GM23248 (cell line): ENCODE data around the gene ZKSCAN1. TPM values are rescaled to one million over a fixed set of nuclear protein-coding genes. Genes with fewer than 3 reads are reported as not detected.
"Not testable (repeated sequence)": the region's sequence is repeated elsewhere in the genome, so short reads cannot be mapped to it uniquely, and the experiment has no call there.

Source experiments
- DNase-seq: peaks from one replicate; pipeline ENCODE4 v3.0.0-alpha.2; 2015
- H2AFZ ChIP-seq: fragments of 200-600 bp; sonication (generic); 2 replicates; pipeline ENCODE4 v1.6.1; 2016; ENCODE audit warnings: antibody characterized with exemption
- H3F3A ChIP-seq: fragments of 200-600 bp; sonication (generic); 2 replicates; pipeline ENCODE4 v1.6.1; 2016; ENCODE audit warnings: mild to moderate bottlenecking, antibody characterized with exemption, mixed run types; ENCODE audit not compliant: insufficient read depth
- H3K27ac ChIP-seq: fragments of 200-600 bp; sonication (generic); 2 replicates; pipeline ENCODE4 v1.5.1; 2016; ENCODE audit warnings: mild to moderate bottlenecking
- H3K27me3 ChIP-seq: fragments of 200-600 bp; sonication (generic); replicated peaks from 2 replicates; pipeline ENCODE4 v1.6.1; 2016; ENCODE audit warnings: mild to moderate bottlenecking; ENCODE audit not compliant: insufficient read depth
- H3K36me3 ChIP-seq: fragments of 200-600 bp; sonication (generic); 2 replicates; pipeline ENCODE4 v1.6.1; 2016; ENCODE audit warnings: low read depth, mild to moderate bottlenecking
- H3K4me1 ChIP-seq: fragments of 200-600 bp; sonication (generic); 2 replicates; pipeline ENCODE4 v1.6.1; 2016; ENCODE audit warnings: mild to moderate bottlenecking; ENCODE audit not compliant: insufficient read depth
- H3K4me2 ChIP-seq: fragments of 200-600 bp; sonication (generic); one replicate; pipeline ENCODE4 v1.6.1; 2016; ENCODE audit warnings: mild to moderate bottlenecking; ENCODE audit not compliant: unreplicated experiment
- H3K4me3 ChIP-seq: fragments of 200-600 bp; sonication (generic); 2 replicates; pipeline ENCODE4 v1.5.1; 2016; ENCODE audit warnings: mild to moderate bottlenecking
- H3K79me2 ChIP-seq: fragments of 200-600 bp; sonication (generic); 2 replicates; pipeline ENCODE4 v1.6.1; 2016; ENCODE audit warnings: mild to moderate bottlenecking; ENCODE audit not compliant: insufficient read depth
- H3K9ac ChIP-seq: fragments of 200-600 bp; sonication (generic); 2 replicates; pipeline ENCODE4 v1.6.1; 2016; ENCODE audit warnings: mild to moderate bottlenecking
- H3K9me2 ChIP-seq: fragments of 200-600 bp; sonication (generic); 2 replicates; pipeline ENCODE4 v1.6.1; 2016; ENCODE audit warnings: mixed run types, mild to moderate bottlenecking, moderate library complexity; ENCODE audit not compliant: insufficient read depth
- H3K9me3 ChIP-seq: fragments of 200-600 bp; sonication (generic); one replicate; pipeline ENCODE4 v1.6.1; 2017; ENCODE audit warnings: low read depth
- H4K20me1 ChIP-seq: fragments of 200-600 bp; sonication (generic); 2 replicates; pipeline ENCODE4 v1.6.0; 2016; ENCODE audit not compliant: insufficient read depth
- EZH2 ChIP-seq: fragments of 200-600 bp; sonication (generic); IDR thresholded peaks from 2 replicates; pipeline ENCODE4 v1.6.1; 2018; ENCODE audit warnings: antibody characterized with exemption, mild to moderate bottlenecking; ENCODE audit not compliant: insufficient read depth, poor library complexity, severe bottlenecking
- EZH2phosphoT487 ChIP-seq: fragments of 200-600 bp; sonication (generic); IDR thresholded peaks from 2 replicates; pipeline ENCODE4 v1.6.1; 2018; ENCODE audit warnings: antibody characterized with exemption, moderate library complexity, mild to moderate bottlenecking, low read depth; ENCODE audit not compliant: insufficient read depth
- WGBS, 2 experiments: methylation state at CpG; one replicate each; pipeline ENCODE4 v1.1.6; 2015 to 2017; ENCODE audit warnings: low lambda C conversion rate in 2 of 2, low coverage in 1 of 2; ENCODE audit errors: missing lambda C conversion rate in 2 of 2; 5-methylcytosine and 5-hydroxymethylcytosine counted together
- in situ Hi-C: fragments of 300-500 bp; cut with MboI; formaldehyde crosslinking; loops from 2 replicates; pipeline ENCODE4 v1.15.0; 2020
- polyA plus RNA-seq: library from polyadenylated mRNA; unstranded; fragments of >200 nt; fragmentation: Nextera tagmentation; extraction: Ambion mirVana; gene quantifications from 2 replicates; pipeline ENCODE4 v1.2.1, GENCODE V29; 2016
- total RNA-seq: library from RNA; depleted of rRNA; stranded (reverse); fragments of >200 nt; shearing (Covaris generic); gene quantifications from 2 replicates; pipeline ENCODE4 v1.2.3, GENCODE V29; 2014; rRNA removed

Gene ZKSCAN1
- total RNA-seq (17.8 and 21.9 TPM in 2 replicates), polyA plus RNA-seq (33.7 and 37.0 TPM in 2 replicates)

GRCh38 chr7:100015232-100016214, at the start of gene ZKSCAN1:
Gene ZKSCAN1, plus strand, starts transcription at chr7:100015596. Its CDS starts 7,911 bp downstream, at chr7:100023507.
- H3K9me3 ChIP-seq, result no peaks in the 10 kb centered on the region
- no peaks in the 10 kb centered on the region for H4K20me1 ChIP-seq
- H3K4me2 ChIP-seq, result peak within 1 kb of the TSS; percentile 93
- H2AFZ ChIP-seq, result peak within 1 kb of the TSS; percentile 99
- in situ Hi-C loops, result no loop called here
- peaks cover 51% of the 10 kb centered on the region for H3K79me2 ChIP-seq
- peaks cover 13% of the 10 kb centered on the region for H3K4me1 ChIP-seq
- DNase-seq, result peak; percentile 98
- H3K4me3 ChIP-seq, result peak within 1 kb of the TSS; percentile 90
- no peaks in the 10 kb centered on the region for H3K36me3 ChIP-seq
- WGBS, 2 experiments, result 2 to 3% methylated on average over 50 to 65 of the region's 70 CpGs
- no peaks in the 10 kb centered on the region; the same call in 1 of the 2 replicates for H3K27me3 ChIP-seq
- H3K9me2 ChIP-seq, result no peaks in the 10 kb centered on the region
- peak within 1 kb of the TSS; percentile 73 for H3K27ac ChIP-seq
- TF ChIP-seq EZH2phosphoT487 (no peak), EZH2 (no peak)
- peak within 1 kb of the TSS; percentile 99 for H3K9ac ChIP-seq
- H3F3A ChIP-seq, result no peaks in the 10 kb centered on the region

GRCh38 chr7:99969298-99969697, 46.1 kb upstream of the ZKSCAN1 start:
- WGBS, 2 experiments, result 68 to 72% methylated on average over 3 of the region's 3 CpGs
- H3K36me3 ChIP-seq, result no peaks in the 10 kb centered on the region
- TF ChIP-seq EZH2phosphoT487 (no peak), EZH2 (no peak)
- no peaks in the 10 kb centered on the region for H3K9me3 ChIP-seq
- H3K4me3 ChIP-seq, result no peak overlapping the region
- H3K9ac ChIP-seq, result no peak overlapping the region
- H3K4me2 ChIP-seq, result no peak overlapping the region
- H3K4me1 ChIP-seq, result no peaks in the 10 kb centered on the region
- no peaks in the 10 kb centered on the region for H3F3A ChIP-seq
- H4K20me1 ChIP-seq, result no peaks in the 10 kb centered on the region
- no peaks in the 10 kb centered on the region; the same call in 1 of the 2 replicates for H3K27me3 ChIP-seq
- no peak overlapping the region for H2AFZ ChIP-seq
- no peak for DNase-seq
- no peaks in the 10 kb centered on the region for H3K79me2 ChIP-seq
- in situ Hi-C loops, result no loop called here
- no peak overlapping the region for H3K27ac ChIP-seq
- H3K9me2 ChIP-seq, result no peaks in the 10 kb centered on the region

- H2AFZ ChIP-seq, H3K36me3 ChIP-seq, H3K9me3 ChIP-seq, H3K4me1 ChIP-seq, DNase-seq, H3K79me2 ChIP-seq, H4K20me1 ChIP-seq, H3K9ac ChIP-seq, H3F3A ChIP-seq, H3K9me2 ChIP-seq, in situ Hi-C loops, H3K4me3 ChIP-seq, H3K27ac ChIP-seq, H3K4me2 ChIP-seq, H3K27me3 ChIP-seq: not testable (repeated sequence)
- WGBS, 2 experiments, result 0% methylated on average over 1 of the region's 1 CpG
These were observed 45.6 kb upstream of the ZKSCAN1 start for GRCh38 chr7:99969813-99970212.

DNA sequence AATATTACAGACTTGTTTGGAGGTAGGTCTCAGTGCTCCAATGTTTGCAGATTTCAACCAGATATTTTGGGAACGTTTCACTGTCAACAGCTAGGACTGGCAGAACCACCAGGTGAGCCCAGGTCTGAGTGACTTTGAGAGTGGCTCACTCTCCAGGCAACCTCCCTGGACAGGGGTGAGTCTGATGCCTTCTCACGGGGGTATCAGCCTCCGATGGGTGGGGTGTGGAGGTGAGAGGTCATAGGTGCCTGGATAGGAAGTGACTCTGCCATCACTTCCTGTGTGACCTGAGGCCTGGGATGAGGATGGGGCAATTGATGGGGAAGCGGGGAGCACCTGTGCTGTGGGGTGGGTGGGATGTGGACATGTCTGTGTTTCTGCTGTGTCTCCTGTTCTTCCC, 44.2 kb upstream of the ZKSCAN1 start:
- TF ChIP-seq EZH2 (no peak), EZH2phosphoT487 (no peak)
- no peak for DNase-seq
- H3K27me3 ChIP-seq, result no peaks in the 10 kb centered on the region; the same call in 1 of the 2 replicates
- no peaks in the 10 kb centered on the region for H3K9me3 ChIP-seq
- H3K9ac ChIP-seq, result no peak overlapping the region
- WGBS, 2 experiments, result 32 to 42% methylated on average over 4 of the region's 4 CpGs
- no peak overlapping the region for H3K27ac ChIP-seq
- no peaks in the 10 kb centered on the region for H3K79me2 ChIP-seq
- H3K4me2 ChIP-seq, result no peak overlapping the region
- H2AFZ ChIP-seq, result no peak overlapping the region
- no peak overlapping the region for H3K4me3 ChIP-seq
- H3K9me2 ChIP-seq, result no peaks in the 10 kb centered on the region
- H4K20me1 ChIP-seq, result no peaks in the 10 kb centered on the region
- H3K4me1 ChIP-seq, result no peaks in the 10 kb centered on the region
- no peaks in the 10 kb centered on the region for H3F3A ChIP-seq
- no peaks in the 10 kb centered on the region for H3K36me3 ChIP-seq
- in situ Hi-C loops, result no loop called here

- DNase-seq, H3F3A ChIP-seq, in situ Hi-C loops, H3K9ac ChIP-seq, H3K4me1 ChIP-seq, H3K36me3 ChIP-seq, H3K9me2 ChIP-seq, H3K79me2 ChIP-seq, H3K27me3 ChIP-seq, H3K27ac ChIP-seq, H2AFZ ChIP-seq, H3K9me3 ChIP-seq, H4K20me1 ChIP-seq, H3K4me2 ChIP-seq, H3K4me3 ChIP-seq: not testable (repeated sequence)
- WGBS, 2 experiments, result 64 to 67% methylated on average over 7 of the region's 7 CpGs
These were observed 41.6 kb upstream of the ZKSCAN1 start for GRCh38 chr7:99973817-99974216.
